WTC11 (cell line): ENCODE results near the gene TRIM38.

Source experiments
- CTCF ChIP-seq: fragments of 200-600 bp; IDR thresholded peaks from 2 replicates; pipeline ENCODE4 v1.8.0; 2022; ENCODE audit warnings: antibody characterized with exemption
- GABPB1 ChIP-seq: sonication (generic); formaldehyde crosslinking; IDR thresholded peaks from 2 replicates; pipeline ENCODE4 v1.8.1; 2023; ENCODE audit warnings: mild to moderate bottlenecking, missing genetic modification reagents
- MAX ChIP-seq: sonication (generic); formaldehyde crosslinking; IDR thresholded peaks from 2 replicates; pipeline ENCODE4 v1.8.0; 2022; ENCODE audit warnings: mild to moderate bottlenecking, missing genetic modification reagents
- SMAD3 ChIP-seq: sonication (generic); formaldehyde crosslinking; IDR thresholded peaks from 2 replicates; pipeline ENCODE4 v1.8.0; 2022; ENCODE audit warnings: missing genetic modification reagents, mild to moderate bottlenecking, borderline replicate concordance
- SP1 ChIP-seq: sonication (generic); formaldehyde crosslinking; conservative IDR thresholded peaks from 2 replicates; pipeline ENCODE4 v1.8.1; 2022; ENCODE audit warnings: missing genetic modification reagents
- ZNF263 ChIP-seq: sonication (generic); formaldehyde crosslinking; IDR thresholded peaks from 2 replicates; pipeline ENCODE4 v1.8.1; 2022; ENCODE audit warnings: low read depth, mild to moderate bottlenecking, moderate library complexity, missing genetic modification reagents
- ZNF416 ChIP-seq: fragments of 250-450 bp; sonication (Bioruptor Pico); IDR thresholded peaks from 2 replicates; pipeline ENCODE4 v1.9.0; 2021; ENCODE audit warnings: mild to moderate bottlenecking, inconsistent platforms

- TF ChIP-seq CTCF (no peak), MAX (CRISPR knock-in tag) (no peak), ZNF263 (no peak), GABPB1 (CRISPR knock-in tag) (no peak), ZNF416 (no peak), SMAD3 (CRISPR knock-in tag) (no peak), SP1 (CRISPR knock-in tag) (no peak)
Observed at GRCh38 chr6:25916789-25917490, 45.7 kb upstream of the TRIM38 start.
